HG02588 (cell line): ENCODE results near the gene OR7A10.

Experiments used
- ATAC-seq: cut with Tn5 transposase; IDR thresholded peaks from one replicate; pipeline ENCODE4 v1.9.1; 2021; ENCODE audit warnings: mild to moderate bottlenecking, moderate library complexity; ENCODE audit not compliant: unreplicated experiment

OR7A10 gene

GRCh38 chr19:14848822-14849221 is at the start of gene OR7A10:
Gene OR7A10, minus strand, starts transcription at chr19:14848922. Its CDS starts 7,045 bp downstream, at chr19:14841877.
- ATAC-seq = no peak

DNA sequence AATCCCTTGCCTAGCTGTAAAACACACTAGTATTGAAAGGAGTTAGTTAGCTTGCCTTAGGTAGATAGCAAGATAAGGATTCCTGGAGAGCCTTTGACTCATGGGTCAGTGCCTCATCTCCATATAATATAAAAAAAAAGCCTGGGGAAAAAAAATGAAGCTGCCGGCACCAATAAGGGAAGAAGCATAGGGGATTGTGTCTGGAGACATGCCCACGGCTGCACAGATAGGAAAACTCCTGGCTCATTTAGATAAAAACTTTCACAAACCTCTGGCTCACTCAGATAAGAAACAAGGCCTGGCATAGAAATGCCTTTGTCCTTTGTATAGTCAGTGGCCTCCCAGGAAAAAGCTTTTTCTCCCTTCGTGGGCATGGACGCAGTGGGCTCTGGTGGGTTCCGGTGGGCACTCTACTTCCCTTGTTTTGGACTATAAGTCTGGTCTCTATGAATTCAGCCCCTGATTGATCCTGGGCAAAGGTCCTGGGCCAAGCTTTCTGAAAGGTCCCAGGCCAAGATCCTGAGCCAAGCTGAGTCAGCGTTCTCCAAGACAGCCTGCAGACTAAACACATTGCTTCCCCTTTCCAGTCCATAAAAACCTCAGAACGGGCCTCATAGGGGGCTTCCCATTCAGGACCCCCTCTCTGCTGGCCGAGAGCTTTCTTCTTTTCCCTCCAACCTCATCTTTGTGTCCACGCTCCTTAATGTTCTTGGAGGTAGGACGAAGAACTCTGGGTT is 42.1 kb upstream of the OR7A10 start:
- ATAC-seq = no peak

- no peak for ATAC-seq
Measured at GRCh38 chr19:14889994-14890642, 41.4 kb upstream of the OR7A10 start.

DNA sequence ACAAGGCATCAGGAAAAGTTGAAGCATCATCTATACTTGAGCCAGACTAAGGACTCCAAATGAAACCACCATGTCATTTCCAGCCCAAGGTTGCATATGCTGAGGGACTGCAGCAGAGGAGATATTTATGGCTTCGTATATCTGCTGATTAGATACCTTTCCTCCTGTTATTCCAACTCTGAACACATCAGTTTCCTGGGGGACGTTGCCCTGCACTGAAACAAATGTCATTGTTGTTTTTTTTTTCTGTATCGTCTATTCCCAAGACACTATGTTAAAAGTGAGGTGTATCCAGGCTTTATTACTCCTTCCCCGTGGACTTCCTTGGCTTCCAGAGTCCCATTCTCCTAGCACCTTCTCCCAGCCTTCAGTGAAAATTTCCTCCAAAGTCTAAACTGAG is 37.3 kb upstream of the OR7A10 start, which contains the start of gene OR7A17:
OR7A17 (minus strand) TSS at position 101 of the 400 bp plus-strand sequence. CDS start 4,777 bp downstream, outside the sequence.
- no peak for ATAC-seq

GRCh38 chr19:14871619-14872230 is 23.0 kb upstream of the OR7A10 start:
- no peak for ATAC-seq

GRCh38 chr19:14868497-14868896 is 19.8 kb upstream of the OR7A10 start:
- ATAC-seq = no peak

- ATAC-seq = no peak
Measured at GRCh38 chr19:14843578-14843977, 5.1 kb downstream of the OR7A10 start.

DNA sequence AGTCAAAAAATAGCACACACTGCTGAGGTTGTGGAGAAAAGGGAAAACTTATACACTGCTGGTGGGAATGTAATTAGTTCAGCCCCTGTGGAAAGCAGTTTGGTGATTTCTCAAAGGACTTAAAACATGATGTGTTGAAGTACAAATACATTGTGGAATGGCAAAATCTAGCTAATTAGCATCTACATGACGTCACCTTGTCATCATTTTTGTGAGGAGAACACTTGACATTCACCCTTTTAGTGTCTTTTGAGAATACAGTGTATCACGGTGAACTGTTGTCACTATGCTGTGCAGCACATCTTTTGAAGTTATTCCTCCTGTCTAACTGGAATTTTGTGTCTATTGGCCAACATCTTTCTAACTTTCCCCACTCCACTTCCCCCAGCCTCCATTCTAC is 5.6 kb downstream of the OR7A10 start:
- no peak for ATAC-seq

- ATAC-seq = no peak
Measured at GRCh38 chr19:14840206-14840605, 8.5 kb downstream of the OR7A10 start.

- ATAC-seq = no peak
Measured at GRCh38 chr19:14837391-14837790, 11.3 kb downstream of the OR7A10 start.

- ATAC-seq = no peak
Measured at GRCh38 chr19:14835011-14835410, 13.7 kb downstream of the OR7A10 start, which contains the start of the genes OR7A5 and OR7C1. Gene OR7A5, minus strand, starts transcription at chr19:14835185. Its CDS starts 6,944 bp downstream, at chr19:14828241. Gene OR7C1, minus strand, starts transcription at chr19:14835185. Its CDS starts 35,049 bp downstream, at chr19:14800136.

- no peak for ATAC-seq
Measured at GRCh38 chr19:14830702-14831101, 18.0 kb downstream of the OR7A10 start.

DNA sequence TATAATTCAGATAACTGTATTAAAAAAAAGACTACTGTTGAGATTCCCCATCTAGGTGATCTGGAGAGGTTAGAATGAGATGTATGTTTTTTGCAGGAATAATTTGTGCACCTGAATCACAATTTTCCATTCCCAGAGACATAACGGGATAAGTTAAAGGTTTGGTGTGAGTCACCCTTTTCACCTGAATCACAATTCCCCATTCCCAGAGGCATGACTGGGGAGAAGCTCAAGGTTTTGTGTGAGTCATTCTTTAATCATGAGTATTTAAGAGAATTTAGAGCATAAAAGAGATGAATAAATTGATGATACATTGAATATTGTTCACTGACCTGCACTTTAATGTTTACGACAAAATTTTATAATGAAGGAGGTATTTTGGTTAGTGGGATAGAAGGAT is 22.7 kb downstream of the OR7A10 start:
- no peak for ATAC-seq

DNA sequence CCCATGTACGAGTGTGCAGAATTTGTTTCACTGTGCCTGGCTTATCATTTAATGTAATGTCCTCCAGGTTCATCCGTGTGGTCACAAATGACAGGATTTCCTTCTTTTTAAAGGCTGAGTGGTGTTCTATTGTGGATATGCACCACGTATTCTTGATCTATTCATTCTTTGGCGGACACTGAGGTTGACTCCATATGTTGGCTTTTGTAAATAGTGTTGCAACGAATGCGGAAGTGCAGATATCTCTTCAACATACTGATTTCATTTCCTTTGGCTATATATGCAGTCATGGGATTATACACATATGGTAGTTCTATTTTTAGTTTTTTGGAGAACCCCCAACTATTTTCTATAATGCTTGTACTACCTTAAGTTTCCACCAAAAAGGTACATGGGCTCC is 26.8 kb downstream of the OR7A10 start:
- ATAC-seq = no peak

DNA sequence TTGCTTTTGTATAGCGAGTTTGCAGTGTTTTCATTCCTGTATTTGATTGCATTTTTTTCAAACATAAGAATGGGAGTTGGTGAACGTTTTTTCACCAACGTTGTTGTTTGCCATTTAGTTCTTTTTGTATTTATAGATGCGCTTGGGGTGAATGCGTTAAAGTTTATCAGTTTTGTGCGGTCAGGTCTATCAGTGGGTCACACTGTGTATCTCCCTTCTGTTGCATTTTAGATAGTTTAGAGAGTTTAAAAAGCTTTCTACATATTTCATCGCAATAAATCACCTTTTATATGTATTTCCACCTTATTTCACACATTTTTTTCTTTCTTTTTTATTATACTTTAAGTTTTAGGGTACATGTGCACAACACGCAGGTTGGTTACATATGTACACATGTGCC is 30.1 kb downstream of the OR7A10 start:
- no peak for ATAC-seq

DNA sequence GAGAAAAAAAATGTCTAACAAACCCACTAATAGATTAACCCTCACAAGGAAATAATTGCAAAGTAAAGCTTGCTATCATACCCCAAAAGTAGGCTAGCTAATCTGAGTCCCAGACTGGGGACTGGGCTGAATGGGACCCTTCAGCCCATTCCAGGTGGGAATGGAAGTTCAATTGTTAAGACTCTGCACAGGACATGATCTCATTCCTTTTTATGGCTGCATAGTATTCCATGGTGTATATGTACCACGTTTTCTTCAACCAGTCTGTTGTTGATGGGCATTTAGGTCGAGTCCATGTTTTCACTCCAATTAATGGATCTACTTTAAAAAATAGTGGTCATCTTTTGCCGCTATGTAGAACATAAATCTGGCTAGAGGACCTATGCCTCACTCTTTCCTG is 31.7 kb downstream of the OR7A10 start:
- ATAC-seq = no peak

GRCh38 chr19:14814982-14815652 is 33.6 kb downstream of the OR7A10 start:
- ATAC-seq = no peak

GRCh38 chr19:14809272-14810057 is 39.3 kb downstream of the OR7A10 start:
- ATAC-seq = no peak

- ATAC-seq = no peak
Measured at GRCh38 chr19:14804765-14805164, 44.0 kb downstream of the OR7A10 start.

DNA sequence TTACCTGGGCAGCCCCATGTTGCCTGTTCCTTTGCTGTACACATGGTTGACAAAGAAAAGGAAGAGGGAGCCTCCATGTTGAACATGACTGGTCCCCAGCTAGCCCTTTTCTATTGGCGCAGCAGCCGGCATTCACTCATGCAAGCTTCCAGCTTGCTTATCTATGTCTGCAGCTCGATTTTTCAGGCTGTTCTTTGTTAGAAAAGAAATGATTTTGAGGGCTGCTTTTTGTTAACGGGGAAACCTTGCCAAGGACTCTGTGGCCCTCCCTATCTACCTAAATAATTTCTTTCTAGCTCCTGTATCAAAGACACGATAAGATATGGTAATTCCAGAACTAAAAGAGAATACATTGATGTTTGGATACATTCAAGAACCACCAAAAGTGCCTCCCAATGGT is 50.0 kb downstream of the OR7A10 start:
- ATAC-seq = no peak
